Stimulated activated CD4-positive, alpha-beta T cell treated with anti-CD3 and anti-CD28 coated beads, Interleukin-1b, Interleukin-23, amount 100 ng/mL, for 4 hours (primary cell): ENCODE measurements around the gene HLA-DPB1.
"Not testable (repeated sequence)": the region's sequence is repeated elsewhere in the genome, so short reads cannot be mapped to it uniquely, and the experiment has no call there.

ENCODE experiments used
- DNase-seq, 2 donors: peaks; one replicate each; pipeline ENCODE4 v3.0.0-alpha.2; 2020; ENCODE audit warnings: low read depth in 2 of 2

The HLA-DPB1 gene

DNA sequence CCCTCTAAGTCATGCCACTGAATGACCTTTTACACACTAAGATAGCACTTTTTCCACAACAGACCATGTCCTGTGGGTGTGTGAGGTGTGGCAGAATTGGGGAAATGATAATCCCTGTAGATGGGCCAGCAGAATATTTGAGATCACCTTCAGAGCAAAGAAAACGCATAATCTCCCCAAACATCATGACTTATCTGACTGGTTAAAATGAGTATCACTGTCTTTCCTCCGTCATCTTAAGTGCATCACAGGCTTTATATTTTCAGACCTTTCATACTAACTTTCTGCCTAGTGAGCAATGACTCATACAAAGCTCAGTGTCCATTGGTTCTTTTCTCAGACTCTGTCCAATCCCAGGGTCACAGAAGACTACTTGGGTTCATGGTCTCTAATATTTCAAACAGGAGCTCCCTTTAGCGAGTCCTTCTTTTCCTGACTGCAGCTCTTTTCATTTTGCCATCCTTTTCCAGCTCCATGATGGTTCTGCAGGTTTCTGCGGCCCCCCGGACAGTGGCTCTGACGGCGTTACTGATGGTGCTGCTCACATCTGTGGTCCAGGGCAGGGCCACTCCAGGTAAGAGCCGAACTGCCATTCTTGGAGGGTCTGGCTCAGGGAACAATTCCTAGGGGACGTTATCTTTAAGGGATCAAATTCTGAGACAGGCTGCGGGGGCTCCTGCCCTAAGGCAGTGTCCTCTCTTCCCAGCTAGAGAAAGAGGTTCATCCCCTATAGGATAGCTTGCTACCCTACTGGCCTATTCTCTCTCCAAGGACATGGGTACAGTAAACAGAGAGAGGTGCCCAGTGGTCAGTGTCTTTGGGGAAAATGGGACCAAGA lies at the start of gene HLA-DPB1:
HLA-DPB1 (plus strand) TSS at position 423 of the 838 bp plus-strand sequence; CDS start at position 475, 52 bp downstream.
- DNase-seq, result no peak

GRCh38 chr6:33028220-33028849 lies 47.5 kb upstream of the HLA-DPB1 start:
- DNase-seq, result no peak

GRCh38 chr6:33029328-33030184 lies 46.2 kb upstream of the HLA-DPB1 start:
- no peak for DNase-seq

- no peak for DNase-seq
These were observed 45.5 kb upstream of the HLA-DPB1 start for GRCh38 chr6:33030245-33030644.

DNA sequence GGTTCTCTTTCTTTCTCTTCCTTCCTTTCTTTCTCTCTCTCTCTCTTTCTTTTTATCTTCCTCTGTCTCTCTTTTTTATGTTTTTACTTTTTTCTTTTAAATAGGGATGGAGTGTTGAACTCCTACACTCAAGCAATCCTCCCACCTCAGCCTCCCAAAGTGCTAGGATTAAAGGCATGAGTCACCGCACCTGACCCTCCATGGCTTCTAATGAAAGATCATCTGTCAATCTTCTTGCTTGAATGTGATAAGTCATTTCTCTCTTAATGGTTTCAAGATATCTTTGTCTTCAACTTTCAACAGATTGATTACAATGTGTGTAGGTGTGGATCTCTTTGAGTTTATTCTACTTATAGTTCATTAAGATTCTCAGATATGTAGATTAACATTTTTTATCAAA lies 41.2 kb upstream of the HLA-DPB1 start:
- no peak for DNase-seq

DNA sequence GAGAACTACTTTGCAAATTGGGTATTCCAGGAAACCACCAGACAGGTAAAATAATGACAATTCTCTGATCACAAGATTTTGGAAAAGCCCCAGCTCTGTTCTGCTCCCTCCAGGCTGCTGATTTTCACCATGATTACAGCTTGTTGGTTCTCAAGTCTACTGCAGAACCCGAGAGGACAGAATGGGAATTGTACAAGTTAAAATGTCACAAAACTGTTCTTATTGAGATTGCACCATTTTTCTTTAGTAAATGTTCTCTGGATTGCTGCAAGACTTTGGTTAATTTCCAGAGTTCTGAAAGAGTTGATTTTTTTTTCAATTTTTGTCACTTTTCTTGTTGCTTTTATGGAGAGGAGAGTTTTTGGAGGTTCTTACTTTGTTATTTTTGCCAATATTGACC lies 39.3 kb upstream of the HLA-DPB1 start:
- DNase-seq, result no peak

DNA sequence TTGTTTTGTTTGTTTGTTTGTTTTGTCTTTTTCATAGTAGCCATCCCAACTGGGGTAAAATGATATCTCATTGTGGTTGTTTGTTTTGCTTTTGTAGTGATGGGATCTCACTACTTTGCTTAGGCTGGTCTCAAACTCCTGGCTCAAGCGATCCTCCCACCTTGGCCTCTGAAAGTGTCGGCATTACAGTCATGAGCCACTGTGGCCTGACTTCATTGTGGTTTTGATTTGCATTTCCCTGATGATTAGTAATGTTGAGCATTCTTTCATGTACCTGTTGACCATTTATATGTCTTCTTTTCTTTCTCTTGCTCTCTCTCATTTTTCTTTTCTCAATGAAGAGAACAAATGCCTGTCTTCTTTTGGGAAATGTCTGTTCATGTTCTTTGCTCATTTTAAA lies 35.6 kb upstream of the HLA-DPB1 start:
- DNase-seq, result no peak

DNA sequence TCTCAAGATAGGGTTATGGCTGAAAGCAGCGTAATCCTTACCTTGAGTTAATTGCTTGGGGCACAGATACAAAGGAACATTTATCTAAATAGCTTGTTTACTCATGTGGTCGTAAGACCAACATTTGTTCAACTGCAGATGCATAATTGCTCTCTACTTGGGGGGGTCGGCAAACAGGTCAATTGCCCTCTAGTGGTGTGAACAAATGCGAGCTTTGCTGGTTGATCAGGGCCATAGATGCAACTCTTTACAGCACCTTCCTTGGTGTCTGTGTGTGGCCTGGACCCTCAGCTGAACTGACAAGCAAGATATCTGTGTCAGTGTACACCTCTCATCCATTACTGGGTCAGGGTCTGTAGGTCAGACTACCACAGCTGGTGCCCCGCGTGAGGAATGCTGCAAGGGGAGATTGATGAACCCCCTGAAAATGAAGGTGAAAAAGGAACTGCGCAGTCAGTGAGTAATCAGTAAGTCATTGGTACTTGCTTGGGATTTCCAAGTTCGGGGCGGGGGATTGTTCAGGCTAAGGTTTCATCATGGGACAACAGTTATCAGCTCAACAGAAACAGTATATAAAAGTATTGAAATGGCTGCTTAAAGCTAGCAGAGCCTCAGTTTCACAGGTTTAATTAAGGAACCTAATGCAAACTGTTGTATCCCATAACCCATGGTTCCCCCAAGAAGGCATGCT lies 26.3 kb upstream of the HLA-DPB1 start:
- no peak for DNase-seq

- DNase-seq, result no peak
These were observed 25.6 kb upstream of the HLA-DPB1 start for GRCh38 chr6:33050014-33050810.

DNA sequence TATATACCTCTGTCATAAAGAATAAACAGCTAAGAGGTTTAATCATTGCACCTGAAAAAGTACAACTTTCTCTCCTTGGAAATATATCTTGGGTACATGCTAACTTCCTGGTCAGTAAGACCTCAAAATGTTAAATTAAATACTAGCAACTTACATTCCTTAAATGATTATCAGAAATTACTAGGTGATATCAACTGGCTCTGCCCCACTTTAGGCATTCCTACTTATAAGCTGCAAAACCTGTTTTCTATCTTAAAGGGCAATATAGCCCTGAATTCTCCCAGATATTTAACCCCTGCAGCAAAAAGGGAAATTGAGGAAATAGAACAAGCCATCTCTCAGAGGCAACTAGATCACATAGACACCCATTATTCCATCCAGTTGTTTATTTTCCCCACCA lies 23.2 kb upstream of the HLA-DPB1 start:
- no peak for DNase-seq

DNA sequence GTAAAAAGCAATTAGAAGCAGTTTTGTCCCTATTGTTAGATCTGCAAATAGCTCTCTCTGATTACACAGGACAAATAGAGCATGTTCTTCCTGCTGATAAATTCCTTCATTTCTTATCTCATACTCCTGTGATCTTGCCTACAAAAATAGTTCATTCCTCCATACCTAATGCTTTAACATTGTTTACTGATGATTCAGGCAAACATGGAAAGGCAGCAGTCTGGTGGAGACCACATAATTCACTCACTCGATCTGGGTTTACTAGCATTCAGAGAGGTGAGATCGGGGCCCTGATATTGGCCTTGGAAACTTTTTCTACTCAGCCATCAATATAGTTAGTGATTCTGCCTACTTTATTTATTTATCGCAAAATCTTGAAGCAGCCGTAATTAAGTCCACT lies 22.6 kb upstream of the HLA-DPB1 start:
- no peak for DNase-seq

- DNase-seq, result no peak
These were observed 18.3 kb upstream of the HLA-DPB1 start for GRCh38 chr6:33057222-33058150.

- no peak for DNase-seq
These were observed 13.8 kb upstream of the HLA-DPB1 start for GRCh38 chr6:33061987-33062386.

DNA sequence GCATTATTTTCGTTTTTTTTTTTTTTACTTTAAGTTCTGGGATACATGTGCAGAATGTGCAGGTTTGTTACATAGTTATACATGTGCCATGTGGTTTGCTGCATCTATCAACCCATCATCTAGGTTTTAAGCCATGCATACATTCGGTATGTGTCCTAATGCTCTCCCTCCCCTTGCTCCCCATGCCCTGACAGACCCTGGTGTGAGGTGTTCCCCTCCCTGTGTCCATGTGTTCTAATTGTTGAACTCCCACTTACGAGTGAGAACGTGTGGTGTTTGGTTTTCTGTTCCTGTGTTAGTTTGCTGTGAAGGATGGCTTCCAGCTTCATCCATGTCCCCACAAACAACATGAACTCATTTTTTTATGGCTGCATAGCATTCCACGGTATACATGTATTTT lies 12.4 kb upstream of the HLA-DPB1 start:
- not testable (repeated sequence) for DNase-seq

DNA sequence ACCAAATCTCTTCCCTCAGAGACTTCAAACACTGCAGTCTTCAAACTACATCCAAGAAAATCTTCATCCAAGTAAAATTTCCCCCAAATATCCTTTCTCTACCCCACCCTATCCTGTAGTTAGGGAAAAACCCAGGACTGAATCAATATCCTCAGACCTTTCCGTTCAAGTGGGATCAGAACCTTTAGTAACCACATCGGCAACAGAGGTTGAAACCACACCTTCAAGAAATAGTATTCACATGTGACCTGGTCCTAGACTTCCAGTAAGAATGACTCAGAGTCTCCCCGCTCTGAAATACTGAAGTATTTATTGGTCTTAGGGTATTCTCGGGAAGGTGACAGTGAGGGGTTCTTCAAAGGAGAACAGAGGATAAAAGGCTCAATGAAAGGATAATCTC lies 11.1 kb upstream of the HLA-DPB1 start:
- no peak for DNase-seq

DNA sequence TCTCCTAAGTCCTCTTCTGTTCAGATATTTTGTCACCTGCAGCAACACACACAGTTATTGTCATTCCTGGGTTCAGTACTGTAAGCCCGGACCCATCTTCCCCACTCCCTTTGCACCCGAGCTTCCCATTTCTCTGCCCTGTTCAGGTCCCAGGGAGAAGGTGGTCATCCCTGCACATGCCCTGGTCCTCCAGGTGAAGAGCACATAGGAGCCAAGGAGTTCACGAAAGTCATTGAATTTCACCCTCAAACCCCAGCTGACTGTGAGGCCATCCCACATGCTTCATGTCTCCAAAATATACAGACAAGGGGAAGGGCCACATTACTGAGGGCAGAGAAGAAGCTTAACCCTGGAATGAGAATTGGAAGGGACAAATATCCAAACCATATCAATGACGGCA lies 10.5 kb upstream of the HLA-DPB1 start:
- no peak for DNase-seq

GRCh38 chr6:33066917-33067521 lies 8.8 kb upstream of the HLA-DPB1 start:
- no peak for DNase-seq

GRCh38 chr6:33069021-33069738 lies 6.6 kb upstream of the HLA-DPB1 start:
- DNase-seq, result no peak

- DNase-seq, result no peak
These were observed 4.9 kb upstream of the HLA-DPB1 start for GRCh38 chr6:33070909-33071308.
